HG02884 (cell line): ENCODE data around the gene CHRND.

Experiments
- ATAC-seq: cut with Tn5 transposase; IDR thresholded peaks from one replicate; pipeline ENCODE4 v1.9.1; 2021; ENCODE audit warnings: mild to moderate bottlenecking, moderate library complexity; ENCODE audit not compliant: unreplicated experiment

Gene CHRND

GRCh38 chr2:232502911-232503808 lies 22.8 kb upstream of the CHRND start:
- ATAC-seq: no peak

GRCh38 chr2:232503809-232504323 lies 22.1 kb upstream of the CHRND start:
- ATAC-seq: no peak

- ATAC-seq: no peak
These were observed 21.5 kb upstream of the CHRND start for GRCh38 chr2:232504438-232504837.

DNA sequence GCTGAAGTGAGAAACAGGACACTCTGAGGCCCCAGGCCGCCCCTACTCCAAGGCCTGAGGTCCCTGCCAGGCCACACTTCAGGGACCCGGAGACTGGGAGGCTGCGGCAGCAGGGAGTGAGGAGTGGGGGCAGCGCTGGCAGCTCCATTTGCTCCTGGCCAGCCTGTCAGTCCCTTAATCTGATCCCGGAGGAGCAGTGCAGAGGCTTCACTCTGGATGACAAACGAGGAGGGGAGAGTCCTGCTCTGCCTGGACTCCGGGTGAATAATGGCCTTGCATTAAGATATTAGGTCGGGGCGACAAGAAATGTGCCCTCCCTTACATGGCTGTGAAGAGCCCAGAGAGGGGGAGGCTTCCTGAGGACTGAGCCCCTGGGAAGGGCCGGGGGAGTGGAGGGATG lies 20.1 kb upstream of the CHRND start:
- no peak for ATAC-seq

GRCh38 chr2:232506709-232507108 lies 19.3 kb upstream of the CHRND start:
- no peak for ATAC-seq

GRCh38 chr2:232508251-232508650 lies 17.7 kb upstream of the CHRND start:
- no peak for ATAC-seq

DNA sequence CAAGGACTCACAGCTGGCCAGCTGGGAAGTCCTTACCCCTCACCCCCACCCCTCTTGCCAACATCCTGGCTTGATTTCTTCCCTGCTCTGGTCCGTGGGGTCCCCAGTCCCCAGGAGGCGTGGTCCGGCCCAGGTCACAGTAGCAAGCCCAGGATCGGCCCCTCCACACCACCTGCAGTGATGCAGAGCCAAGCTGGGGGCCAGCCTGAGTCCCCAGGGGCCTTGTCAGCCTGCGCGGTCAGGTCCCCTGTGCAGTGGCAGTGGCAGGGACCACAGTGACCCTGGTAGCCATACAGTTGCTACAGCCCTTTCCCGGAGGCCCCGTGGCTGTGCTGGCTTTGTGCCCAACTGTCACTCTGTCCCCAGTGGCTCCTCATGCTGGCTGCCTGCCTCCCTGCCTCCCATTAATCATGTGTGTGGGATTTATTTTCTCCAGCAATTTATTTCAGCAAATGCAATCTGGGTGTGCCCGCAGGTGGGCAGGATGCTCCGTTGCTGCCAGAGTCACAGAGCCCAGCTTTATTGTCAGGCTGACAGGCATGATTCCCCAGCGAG lies 14.5 kb upstream of the CHRND start:
- ATAC-seq: no peak

DNA sequence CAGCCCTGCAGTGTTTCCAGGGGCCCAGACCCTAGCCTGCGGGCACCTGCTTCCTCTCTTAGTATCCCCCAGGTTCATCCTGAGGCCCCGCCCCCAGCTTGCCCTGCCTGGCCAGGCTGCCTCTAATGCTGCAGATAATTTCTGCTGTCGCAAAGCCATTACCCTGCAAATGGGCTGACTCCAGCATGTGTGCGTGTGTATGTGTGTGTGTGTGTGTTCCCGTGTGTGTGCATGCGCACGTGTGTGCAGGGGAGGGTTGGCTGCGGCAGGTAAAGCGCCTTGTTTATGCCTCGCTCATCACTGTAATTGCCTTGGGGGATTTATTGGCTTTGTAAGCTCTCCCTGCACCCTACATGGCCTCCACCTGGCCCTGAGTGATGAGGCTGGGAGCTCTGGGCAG lies 13.4 kb upstream of the CHRND start:
- ATAC-seq: no peak

GRCh38 chr2:232513353-232513752 lies 12.6 kb upstream of the CHRND start:
- no peak for ATAC-seq

DNA sequence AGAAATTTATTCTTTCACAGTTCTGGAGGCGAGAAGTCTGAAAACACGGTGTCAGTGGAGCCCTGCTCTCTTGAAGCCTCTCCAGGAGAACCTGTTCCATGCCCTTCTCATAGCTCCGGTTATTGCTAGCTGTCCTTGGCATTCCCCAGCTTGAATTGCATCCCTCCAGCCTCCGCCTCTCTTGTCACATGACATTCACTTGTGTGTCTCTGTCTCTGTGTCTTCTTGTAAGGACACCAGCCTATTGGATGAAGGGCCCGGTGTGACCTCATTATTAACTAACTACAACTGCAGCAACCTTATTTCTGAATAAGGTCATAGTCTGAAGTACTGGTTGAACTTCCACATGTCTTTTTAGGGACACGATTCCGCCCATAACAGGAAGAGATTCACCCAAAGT lies 10.3 kb upstream of the CHRND start:
- ATAC-seq: no peak

GRCh38 chr2:232516551-232516950 lies 9.4 kb upstream of the CHRND start:
- no peak for ATAC-seq

GRCh38 chr2:232518844-232519243 lies 7.1 kb upstream of the CHRND start:
- ATAC-seq: no peak

DNA sequence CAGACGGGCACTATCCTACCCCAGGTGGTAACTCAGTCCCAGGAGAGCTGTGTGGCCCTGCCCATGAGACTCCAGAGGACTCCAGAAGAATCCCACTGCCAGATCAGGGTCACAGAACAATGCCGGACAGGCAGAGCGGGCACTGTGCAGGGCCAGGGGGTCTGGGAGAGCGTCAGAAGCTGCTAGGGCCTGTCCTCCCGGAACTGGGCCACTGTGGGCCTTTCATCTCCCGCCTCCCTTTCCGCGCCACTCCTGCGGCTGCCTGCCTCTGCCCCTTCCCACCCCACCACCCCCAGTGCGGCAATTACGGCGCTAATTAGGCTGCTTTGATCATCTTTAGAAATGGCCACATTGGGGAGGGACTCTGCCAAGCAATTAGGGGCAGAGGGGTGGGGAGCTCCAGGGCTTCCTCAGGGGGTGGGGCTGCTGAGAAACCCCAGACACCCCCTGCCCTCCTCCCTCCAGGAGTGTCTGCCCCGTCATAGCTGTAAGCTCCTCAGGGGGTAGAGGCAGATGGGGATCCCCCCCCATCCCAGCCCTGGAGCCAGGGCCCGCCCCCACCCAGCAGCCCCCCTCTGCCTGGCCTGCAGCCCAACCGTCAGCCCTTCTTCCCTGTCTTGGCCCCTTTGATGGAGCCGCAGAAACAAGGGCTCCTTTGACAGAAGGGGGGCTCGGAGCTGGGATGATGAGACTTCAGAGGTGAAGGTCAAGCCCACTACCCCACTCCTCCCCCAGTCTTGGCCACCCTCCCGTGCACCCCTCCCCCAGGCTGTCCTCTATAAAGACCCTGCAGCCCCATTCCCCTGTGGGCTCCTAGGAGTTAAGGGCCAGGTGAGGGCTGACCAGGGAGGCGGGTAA lies 6.2 kb upstream of the CHRND start, which contains the start of gene PRSS56:
Gene PRSS56 (plus strand): TSS at position 808 of the 858 bp plus-strand sequence. CDS start 211 bp downstream, outside the sequence.
- ATAC-seq: no peak

DNA sequence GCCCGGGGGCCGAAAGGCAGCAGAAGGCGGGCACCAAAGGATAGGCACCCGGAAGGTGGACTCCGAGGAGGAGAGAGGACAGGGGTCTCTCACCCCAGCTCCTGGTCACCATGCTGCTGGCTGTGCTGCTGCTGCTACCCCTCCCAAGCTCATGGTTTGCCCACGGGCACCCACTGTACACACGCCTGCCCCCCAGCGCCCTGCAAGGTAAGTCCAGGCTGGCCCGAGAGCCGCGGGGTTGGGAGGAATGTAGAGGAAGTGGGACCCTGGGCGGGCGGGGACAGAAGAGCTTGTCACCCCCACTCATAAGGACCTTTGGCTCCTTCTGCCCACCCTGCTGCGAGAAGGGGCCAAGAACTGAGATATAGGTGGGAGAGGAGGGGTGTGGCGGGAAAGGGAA lies 5.5 kb upstream of the CHRND start:
- ATAC-seq: no peak

DNA sequence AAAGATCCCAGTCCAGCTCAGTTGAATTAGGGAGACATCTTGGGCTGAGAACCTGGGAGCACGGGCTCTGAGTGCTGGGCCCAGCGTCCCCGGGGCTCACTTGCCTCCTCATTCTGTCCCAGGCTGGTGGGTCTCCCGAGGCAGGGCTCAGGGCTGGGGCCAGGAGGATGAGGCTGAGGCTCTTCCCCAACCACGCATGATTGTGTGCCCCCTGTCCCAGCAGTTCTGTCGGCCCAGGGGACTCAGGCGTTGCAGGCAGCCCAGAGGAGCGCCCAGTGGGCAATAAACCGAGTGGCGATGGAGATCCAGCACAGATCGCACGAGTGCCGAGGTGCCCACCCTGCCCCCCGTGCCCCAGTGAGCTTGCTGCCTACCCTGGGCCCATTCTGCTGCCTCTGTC lies 4.9 kb upstream of the CHRND start:
- ATAC-seq: no peak

DNA sequence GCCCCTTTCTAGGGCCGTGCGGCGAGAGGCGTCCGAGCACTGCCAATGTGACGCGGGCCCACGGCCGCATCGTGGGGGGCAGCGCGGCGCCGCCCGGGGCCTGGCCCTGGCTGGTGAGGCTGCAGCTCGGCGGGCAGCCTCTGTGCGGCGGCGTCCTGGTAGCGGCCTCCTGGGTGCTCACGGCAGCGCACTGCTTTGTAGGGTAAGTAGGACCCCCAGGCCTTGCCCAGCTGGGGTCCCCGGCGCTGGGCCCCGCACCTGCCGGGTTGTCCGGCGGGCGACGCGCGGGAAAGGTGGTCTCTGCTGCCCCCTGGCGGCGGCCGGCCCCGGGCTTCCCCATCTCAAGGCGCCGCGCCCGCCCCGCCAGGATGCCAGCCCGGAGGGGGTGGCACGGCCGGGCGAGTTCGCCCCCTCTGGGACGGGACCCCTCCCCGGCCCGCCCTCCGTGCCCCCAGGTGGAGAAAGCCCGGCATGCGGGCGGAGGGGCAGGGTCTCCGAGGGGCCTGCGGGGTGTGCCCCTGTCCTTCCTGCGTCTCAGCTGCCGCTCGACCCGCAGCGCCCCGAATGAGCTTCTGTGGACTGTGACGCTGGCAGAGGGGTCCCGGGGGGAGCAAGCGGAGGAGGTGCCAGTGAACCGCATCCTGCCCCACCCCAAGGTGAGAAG lies 3.9 kb upstream of the CHRND start:
- ATAC-seq: no peak

DNA sequence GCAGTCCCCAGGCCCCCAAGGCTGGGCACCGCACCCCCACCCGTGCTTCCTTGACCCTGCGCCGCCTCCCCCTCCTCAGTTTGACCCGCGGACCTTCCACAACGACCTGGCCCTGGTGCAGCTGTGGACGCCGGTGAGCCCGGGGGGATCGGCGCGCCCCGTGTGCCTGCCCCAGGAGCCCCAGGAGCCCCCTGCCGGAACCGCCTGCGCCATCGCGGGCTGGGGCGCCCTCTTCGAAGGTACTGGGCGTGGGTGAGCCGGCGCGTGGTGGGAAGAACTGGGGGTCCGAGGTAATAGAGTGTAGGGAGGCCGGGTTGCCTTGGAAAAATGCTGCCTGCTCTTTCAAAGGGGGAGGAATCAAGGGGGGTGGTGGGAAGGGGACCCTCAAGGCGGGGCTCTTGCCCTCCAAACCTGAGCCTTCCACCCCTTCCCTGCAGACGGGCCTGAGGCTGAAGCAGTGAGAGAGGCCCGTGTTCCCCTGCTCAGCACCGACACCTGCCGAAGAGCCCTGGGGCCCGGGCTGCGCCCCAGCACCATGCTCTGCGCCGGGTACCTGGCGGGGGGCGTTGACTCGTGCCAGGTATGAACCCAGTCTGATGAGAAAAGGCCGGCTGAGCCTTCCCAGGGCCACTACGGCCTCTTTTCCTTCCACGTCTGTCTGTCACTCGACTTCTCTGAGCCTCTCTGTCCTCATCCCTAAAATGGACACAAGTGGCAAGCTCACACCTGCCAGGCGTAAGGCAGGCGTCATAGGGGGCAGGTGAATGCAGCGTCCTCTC lies 3.1 kb upstream of the CHRND start:
- ATAC-seq: no peak

DNA sequence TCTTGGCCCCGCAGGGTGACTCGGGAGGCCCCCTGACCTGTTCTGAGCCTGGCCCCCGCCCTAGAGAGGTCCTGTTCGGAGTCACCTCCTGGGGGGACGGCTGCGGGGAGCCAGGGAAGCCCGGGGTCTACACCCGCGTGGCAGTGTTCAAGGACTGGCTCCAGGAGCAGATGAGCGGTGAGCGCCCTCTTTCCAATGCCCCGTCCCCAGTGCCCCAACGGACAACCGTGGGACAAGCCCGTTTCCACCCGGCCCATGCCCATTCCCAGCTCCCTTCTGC lies 2.6 kb upstream of the CHRND start:
- no peak for ATAC-seq

- no peak for ATAC-seq
These were observed 2.0 kb upstream of the CHRND start for GRCh38 chr2:232523682-232524597.
